Measurements from ENCODE around the gene NSRP1. TPM values are rescaled to one million over a fixed set of nuclear protein-coding genes. Genes with fewer than 3 reads are reported as not detected.

NSRP1 gene
- total and polyA plus RNA-seq, 2 of the 8 experiments (the other 6 are each of a cell fraction or from before 2014, with no cell fraction given) = 6.1 to 22.4 TPM

DNA sequence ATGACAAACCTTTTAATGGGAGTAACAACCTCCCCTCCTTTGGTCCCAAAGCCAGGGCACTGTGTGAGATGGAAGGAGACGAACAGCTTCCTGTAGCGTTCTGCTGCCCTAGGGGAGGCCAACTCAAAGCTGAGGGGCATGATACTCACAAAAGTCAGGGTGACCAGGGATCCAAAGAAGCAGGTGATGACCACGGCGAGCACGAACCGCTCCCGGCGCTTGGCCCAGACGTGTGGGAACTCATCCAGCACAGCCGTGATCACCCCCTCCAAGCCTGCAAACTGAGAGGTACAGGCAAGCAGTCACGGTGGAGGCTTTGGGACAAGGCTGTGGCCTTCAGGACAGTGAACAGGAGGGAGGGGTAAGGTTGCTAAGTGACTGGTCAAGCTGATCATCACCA is 93.8 kb downstream of the NSRP1 start:
- WGBS, 2 experiments (ENCODE audit: extremely low coverage in 1 of 2, insufficient coverage in 1 of 2, insufficient read length in 1 of 2, insufficient replicate concordance in 2 of 2, low coverage in 1 of 2, low lambda C conversion rate in 2 of 2, missing lambda C conversion rate in 1 of 2) = 88% methylated on average over 11 of the region's 11 CpGs; no CpG with 5 or more reads in 1 of the 2 experiments
- POLR2A ChIA-PET (ENCODE audit: partially characterized antibody) = no interaction called here
- no peak overlapping the region for H3K14ac ChIP-seq (ENCODE audit: insufficient read length)
- TF ChIP-seq CHD2 (IDR thresholded peaks at IDR 0.05; ENCODE audit: low read length) (no peak), ASH2L (IDR thresholded peaks at IDR 0.05; ENCODE audit: low read length) (no peak), SRF (IDR thresholded peaks at IDR 0.05; ENCODE audit: low read depth, low read length) (no peak), JUN (IDR thresholded peaks at IDR 0.05; ENCODE audit: low read depth, low read length) (no peak), RFX5 (IDR thresholded peaks at IDR 0.05; ENCODE audit: borderline replicate concordance, low read depth, low read length) (no peak), TAF1 (IDR thresholded peaks at IDR 0.05; ENCODE audit: low read depth, low read length) (no peak), TEAD4 (IDR thresholded peaks at IDR 0.05; ENCODE audit: low read depth, low read length) (no peak)

More for the DNA sequence above, 93.8 kb downstream of the NSRP1 start:
- Histone ChIP-seq H3K9me3 (ENCODE audit: insufficient read depth in 2 of 2, low read depth in 1 of 2, low read length in 1 of 2) (no peaks in the 10 kb centered on the region), H2BK20ac (ENCODE audit: low read length) (no peak overlapping the region), H3K4me3 (ENCODE audit: extremely low read depth in 1 of 4, insufficient read depth in 2 of 4, low read depth in 3 of 4, low read length in 4 of 4) (no peak overlapping the region), H4K8ac (ENCODE audit: extremely low read depth, insufficient read depth, low read length) (no peak overlapping the region), H4K5ac (ENCODE audit: insufficient read length, low read depth, low read length) (no peak overlapping the region), H3K27me3 (replicated peaks in 1 of 4; ENCODE audit: control insufficient read depth in 3 of 4, extremely low read depth in 1 of 4, insufficient read depth in 3 of 4, low read length in 3 of 4) (no peaks in the 10 kb centered on the region), H3K36me3 (ENCODE audit: control insufficient read depth in 2 of 4, insufficient read depth in 4 of 4, low read length in 3 of 4) (no peaks in the 10 kb centered on the region), H3K79me1 (ENCODE audit: low read depth, low read length) (no peaks in the 10 kb centered on the region), H2AK5ac (ENCODE audit: low read depth, low read length) (no peak overlapping the region), H3K18ac (ENCODE audit: extremely low read depth, low read length) (no peak overlapping the region), H4K20me1 (replicated peaks in 1 of 2; ENCODE audit: control insufficient read depth in 1 of 2, insufficient read depth in 2 of 2, low read length in 2 of 2) (no peaks in the 10 kb centered on the region), H3K4ac (replicated peaks; ENCODE audit: insufficient read length, low read depth, low read length) (no peak overlapping the region), H3K23me2 (ENCODE audit: low read depth, low read length) (no peaks in the 10 kb centered on the region; the same call in 1 of the 2 replicates), H2BK12ac (ENCODE audit: low read depth, low read length) (no peak overlapping the region), H3K9ac (replicated peaks in 1 of 4; ENCODE audit: extremely low read depth in 1 of 4, low read depth in 3 of 4, low read length in 3 of 4) (no peak overlapping the region), H3K79me2 (ENCODE audit: control insufficient read depth in 1 of 2, insufficient read depth in 2 of 2, low read length in 2 of 2) (no peaks in the 10 kb centered on the region), H2BK5ac (ENCODE audit: low read depth, low read length) (no peak overlapping the region), H3K4me1 (replicated peaks in 1 of 4; ENCODE audit: control insufficient read depth in 3 of 4, insufficient read depth in 4 of 4, low read length in 3 of 4) (no peaks in the 10 kb centered on the region), H2AFZ (ENCODE audit: low read length) (no peak overlapping the region), H3K23ac (ENCODE audit: insufficient read length) (no peak overlapping the region), H2BK120ac (replicated peaks; ENCODE audit: low read depth, low read length) (no peak overlapping the region), H3K27ac (ENCODE audit: low read depth, low read length) (no peak overlapping the region), H3K56ac (replicated peaks; ENCODE audit: insufficient read length, low read depth, low read length) (no peak overlapping the region), H3K4me2 (ENCODE audit: insufficient read depth in 1 of 2, low read depth in 2 of 2, low read length in 2 of 2) (no peak overlapping the region), H4K91ac (replicated peaks; ENCODE audit: insufficient read length, low read length) (no peak overlapping the region), H2BK15ac (ENCODE audit: low read length) (no peak overlapping the region)
- DNase-seq (ENCODE audit: low read depth in 1 of 2, low spot score in 2 of 2) (no peak), FAIRE-seq (no peak)
- CTCF ChIA-PET (ENCODE audit: partially characterized antibody) = interaction anchor here (1.0 to 1.1 kb wide), 2 partner anchors 9 to 26 kb away, joined by 3 read pairs; no protein-coding TSS in a partner anchor
